NCI-H2107 (cell line): ENCODE measurements around the gene DNMT3A.

ENCODE experiments used
- DNase-seq: peaks from one replicate; lab custom pipeline; 2025; lab: John Stamatoyannopoulos, UW

DNMT3A gene

GRCh38 chr2:25257032-25257552, 84.6 kb downstream of the DNMT3A start:
- no peak for DNase-seq

DNA sequence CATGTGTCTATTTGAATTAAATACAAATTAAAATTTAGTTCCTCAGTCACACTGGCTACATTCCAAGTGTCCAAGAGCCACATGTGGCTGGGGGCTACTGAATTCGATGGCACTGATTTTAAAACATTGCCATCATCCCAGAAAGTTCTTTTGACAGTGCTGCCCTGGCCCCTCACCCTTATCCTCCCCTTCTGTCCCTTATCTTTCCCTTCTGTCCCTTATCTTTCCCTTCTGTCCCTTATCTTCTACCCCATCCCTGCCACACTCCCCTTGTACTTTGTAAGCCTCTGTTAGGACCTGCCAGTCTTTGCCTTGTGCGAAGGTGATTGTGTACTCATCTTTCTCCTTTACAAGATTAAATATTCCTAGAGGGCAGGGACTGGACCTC, 85.2 kb downstream of the DNMT3A start:
- DNase-seq, result no peak

- no peak for DNase-seq
These were observed 85.8 kb downstream of the DNMT3A start for GRCh38 chr2:25255745-25256487.

DNA sequence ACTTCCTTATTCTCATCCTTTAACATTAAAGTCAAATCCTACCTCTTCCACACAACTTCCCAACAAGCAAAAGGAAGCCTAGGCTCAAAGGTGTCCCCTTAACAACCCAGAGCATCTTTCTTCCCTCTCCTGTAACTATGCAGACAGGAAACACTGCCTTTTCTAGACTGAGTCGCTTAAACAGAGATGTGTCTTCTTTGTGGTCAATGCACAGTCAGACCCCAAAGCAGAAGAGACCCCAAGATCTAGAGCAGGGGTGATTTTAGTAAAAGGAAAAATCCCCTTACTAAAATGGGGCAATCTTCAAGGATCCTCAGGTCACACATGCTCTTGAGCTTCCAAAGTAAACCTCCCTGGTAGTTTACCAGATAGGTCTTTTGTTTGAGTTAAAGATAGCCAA, 86.8 kb downstream of the DNMT3A start:
- DNase-seq, result no peak

DNA sequence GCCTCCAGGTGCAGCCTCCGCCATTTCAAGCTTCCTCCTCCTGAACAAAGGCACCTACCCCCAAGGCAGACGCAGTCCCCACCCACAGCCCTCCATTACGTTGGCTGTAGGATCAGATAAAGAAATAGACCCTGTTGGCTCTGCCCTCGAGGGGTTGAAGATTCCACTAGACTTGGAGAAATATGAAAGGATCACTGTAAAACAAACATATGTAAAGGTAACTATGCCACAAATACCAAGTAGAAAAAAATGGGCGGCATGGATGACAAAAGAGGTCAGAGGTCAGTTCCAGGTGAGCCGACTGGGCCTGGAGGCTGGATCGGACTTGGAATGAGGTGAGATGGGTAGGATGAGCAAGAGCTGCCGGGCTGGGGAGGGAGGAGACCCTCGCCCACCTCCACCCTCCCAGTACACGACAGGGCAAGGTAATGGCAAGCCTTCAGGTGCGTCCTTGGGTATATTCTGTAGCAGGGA, 88.5 kb downstream of the DNMT3A start:
- no peak for DNase-seq

- DNase-seq, result no peak
These were observed 89.2 kb downstream of the DNMT3A start for GRCh38 chr2:25252291-25253152.

- DNase-seq, result peak; percentile 42
These were observed 90.1 kb downstream of the DNMT3A start for GRCh38 chr2:25251422-25252273.

- DNase-seq, result no peak
These were observed 90.7 kb downstream of the DNMT3A start for GRCh38 chr2:25251071-25251421.

DNA sequence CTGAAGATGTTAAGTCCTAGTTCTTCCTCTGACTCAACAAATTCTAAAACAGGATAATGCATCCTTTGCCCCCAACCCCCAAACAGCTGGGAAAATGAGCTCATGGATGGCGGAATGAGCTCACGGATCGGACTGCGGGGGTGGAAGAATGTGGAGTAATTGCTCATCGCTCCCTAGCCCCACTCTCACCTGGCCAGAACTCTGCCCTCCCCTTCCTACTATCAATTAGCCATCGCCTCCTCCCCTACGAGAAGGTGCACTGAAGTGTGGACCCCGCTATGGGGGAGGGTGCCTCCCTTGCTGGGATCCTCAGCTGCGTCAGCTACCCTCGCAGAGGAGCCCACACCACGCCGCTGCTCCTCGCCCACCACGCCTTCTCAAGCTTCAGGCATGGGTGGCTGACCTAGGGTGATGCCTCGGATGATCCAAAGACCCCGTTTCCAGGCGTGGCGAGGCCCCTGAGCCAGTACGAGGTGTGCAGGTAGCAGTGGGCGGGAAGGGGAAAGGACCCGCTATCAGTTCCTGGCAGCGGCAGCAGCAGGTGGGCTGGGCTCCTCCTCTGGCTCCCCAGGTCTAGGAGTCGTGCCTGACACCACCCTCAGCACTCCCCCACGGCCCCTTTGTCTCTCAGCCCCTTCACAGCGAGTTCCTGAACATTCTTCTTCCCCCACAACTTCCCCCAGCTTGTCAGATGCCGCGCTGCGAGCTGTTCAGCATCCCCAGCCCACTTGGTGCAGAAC, 91.2 kb downstream of the DNMT3A start:
- no peak for DNase-seq

GRCh38 chr2:25249785-25250184, 91.9 kb downstream of the DNMT3A start:
- DNase-seq, result no peak

GRCh38 chr2:25247792-25248512, 93.8 kb downstream of the DNMT3A start:
- DNase-seq, result no peak

DNA sequence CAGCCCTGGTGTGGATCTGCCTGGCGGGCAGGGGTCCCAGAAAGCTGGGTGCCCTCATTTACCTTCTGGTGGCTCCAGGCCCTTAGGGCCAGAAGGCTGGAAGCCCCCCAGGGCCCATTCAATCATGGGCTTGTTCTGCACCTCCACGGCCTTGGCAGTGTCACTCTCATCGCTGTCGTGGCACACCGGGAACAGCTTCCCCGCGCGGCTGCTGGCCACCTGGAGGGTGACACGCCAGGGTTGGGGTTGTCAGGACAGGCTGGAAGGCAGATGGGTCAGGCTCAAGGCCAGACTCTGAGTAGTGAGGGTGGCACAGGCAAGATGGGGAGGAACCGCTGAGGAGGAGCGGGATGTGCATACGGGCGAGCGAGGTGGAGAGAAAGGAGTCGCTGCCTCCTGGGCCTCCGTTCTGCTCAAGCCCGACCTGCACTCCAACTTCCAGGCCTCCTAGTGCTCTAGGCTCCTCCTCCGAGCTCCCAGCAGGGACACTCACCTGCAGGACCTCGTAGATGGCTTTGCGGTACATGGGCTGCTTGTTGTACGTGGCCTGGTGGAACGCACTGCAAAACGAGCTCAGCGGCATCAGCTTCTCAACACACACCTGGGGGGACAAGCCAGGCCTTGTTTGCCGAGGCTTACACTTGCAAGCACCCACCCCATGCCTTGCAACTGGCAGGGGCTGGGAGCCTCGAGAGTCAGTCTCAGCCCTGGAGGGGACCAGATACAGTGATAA, 95.0 kb downstream of the DNMT3A start:
- no peak for DNase-seq

DNA sequence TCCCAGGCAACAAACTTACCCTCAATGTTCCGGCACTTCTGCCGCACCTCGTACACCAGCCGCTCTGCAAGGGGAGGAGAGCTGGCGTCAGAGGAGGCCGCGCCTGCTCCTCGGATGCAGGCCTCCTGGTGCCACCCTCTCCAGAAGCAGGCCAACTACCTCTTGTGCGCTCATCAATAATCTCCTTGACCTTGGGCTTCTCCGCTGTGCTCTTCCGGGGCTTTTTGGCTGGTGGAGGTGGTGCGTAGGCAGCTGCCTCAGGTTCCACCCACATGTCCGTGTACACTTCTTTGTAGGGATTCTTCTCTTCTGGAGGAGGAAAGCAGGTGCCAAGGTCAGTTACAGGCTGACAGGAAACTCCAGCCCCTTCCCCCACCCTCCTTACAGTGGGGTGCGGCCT, 95.7 kb downstream of the DNMT3A start:
- DNase-seq, result no peak

DNA sequence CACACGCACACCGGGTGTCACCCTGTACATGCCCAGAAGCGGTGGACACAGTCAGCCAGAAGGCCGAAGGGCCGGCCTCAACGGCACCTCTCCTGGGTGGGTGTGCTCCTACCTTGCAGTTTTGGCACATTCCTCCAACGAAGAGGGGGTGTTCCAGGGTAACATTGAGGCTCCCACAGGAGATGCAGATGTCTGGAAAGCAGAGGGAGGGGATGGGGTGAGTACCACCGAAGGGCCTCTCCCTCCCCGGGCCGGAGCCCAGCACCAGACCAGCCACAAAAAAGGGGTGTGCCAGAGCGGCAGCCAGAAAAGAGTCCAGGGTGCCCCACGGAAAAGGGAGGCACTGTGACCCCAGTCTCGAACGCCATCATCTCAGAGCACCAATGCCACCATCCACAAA, 96.6 kb downstream of the DNMT3A start:
- DNase-seq, result no peak

- DNase-seq, result no peak
These were observed 97.7 kb downstream of the DNMT3A start for GRCh38 chr2:25243995-25244394.

- no peak for DNase-seq
These were observed 100.3 kb downstream of the DNMT3A start for GRCh38 chr2:25241452-25241851.

- no peak for DNase-seq
These were observed 101.1 kb downstream of the DNMT3A start for GRCh38 chr2:25240636-25241035.

GRCh38 chr2:25238920-25239319, 102.8 kb downstream of the DNMT3A start:
- DNase-seq, result no peak

DNA sequence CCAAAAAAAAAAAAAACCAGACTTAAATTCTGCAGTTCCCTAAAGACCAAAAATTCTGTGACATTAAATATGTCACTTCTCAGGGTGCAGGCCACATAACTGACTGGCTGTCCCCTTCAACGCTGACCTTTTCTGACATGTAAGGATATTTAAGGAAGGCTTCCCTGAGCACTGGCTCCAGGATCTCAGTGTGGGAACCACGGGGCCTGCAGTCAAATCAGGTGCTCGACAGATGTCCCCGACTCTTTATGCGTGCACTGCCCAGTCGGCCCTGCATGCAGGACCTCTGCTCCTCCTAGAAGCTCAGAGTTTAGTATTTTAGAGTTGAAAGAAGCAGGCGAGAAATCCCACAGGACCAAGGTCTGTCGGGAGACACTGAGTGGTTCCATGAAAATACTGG, 104.0 kb downstream of the DNMT3A start:
- no peak for DNase-seq

- DNase-seq, result no peak
These were observed 105.0 kb downstream of the DNMT3A start for GRCh38 chr2:25236736-25237135.
